GM18517 (cell line): ENCODE results near the gene SART1.
"Not testable (repeated sequence)": the region's sequence is repeated elsewhere in the genome, so short reads cannot be mapped to it uniquely, and the experiment has no call there.

Source experiments
- ATAC-seq: cut with Tn5 transposase; IDR thresholded peaks from one replicate; pipeline ENCODE4 v1.9.1; 2021; ENCODE audit warnings: mild to moderate bottlenecking, moderate library complexity; ENCODE audit not compliant: unreplicated experiment

SART1 gene

DNA sequence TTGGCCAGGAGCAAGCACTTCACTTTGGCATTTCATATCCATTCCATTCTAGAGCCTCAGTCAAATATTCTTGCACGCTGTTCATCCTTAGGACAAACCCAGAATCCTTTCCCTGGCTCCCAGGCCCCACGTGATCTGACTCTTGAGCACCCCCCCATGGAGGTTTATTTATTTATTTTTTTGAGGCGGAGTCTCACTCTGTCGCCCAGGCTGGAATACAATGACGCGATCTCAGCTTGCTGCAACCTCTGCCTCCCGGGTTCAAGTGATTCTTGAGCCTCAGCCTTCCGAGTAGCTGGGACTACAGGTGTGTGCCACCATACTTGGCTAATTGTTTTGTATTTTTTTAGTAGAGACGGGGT lies 29.0 kb upstream of the SART1 start:
- ATAC-seq = no peak

DNA sequence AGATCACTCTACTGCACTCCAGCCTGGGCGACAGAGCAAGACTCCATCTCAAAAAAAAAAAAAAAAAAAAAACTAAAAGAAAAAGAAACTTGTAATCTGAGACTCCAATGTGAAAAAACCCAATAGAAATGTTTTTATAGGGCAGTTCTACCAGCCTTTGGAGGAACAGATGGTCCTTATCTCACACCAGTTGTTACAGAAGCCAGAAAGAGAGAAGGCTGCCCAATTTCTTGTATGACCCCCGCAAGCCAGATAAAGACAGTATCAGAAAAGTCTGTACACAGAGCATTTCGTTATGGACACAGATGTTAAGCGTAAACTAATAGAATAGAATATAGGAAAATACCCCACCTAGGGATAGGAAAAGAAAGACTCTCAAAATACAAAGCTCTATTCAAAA lies 27.5 kb upstream of the SART1 start:
- no peak for ATAC-seq

DNA sequence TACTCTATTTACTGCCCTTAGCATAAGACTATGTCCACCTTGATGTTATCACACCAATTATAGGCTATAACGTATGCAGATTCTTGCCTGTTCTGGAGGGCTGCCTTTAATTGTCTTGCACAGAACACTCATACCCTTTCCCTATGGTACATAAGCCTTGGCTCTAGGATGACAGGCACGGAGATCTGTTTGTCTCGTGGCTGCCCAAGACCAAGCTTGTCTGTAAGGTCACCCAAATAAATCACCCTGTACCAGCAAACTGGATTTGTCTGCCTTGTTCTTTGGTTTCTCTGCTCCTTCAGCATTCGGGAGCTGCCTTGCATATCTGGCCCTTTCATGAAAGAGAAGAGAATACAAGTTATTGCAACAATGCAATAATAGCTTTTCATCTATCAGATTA lies 23.8 kb upstream of the SART1 start:
- no peak for ATAC-seq

DNA sequence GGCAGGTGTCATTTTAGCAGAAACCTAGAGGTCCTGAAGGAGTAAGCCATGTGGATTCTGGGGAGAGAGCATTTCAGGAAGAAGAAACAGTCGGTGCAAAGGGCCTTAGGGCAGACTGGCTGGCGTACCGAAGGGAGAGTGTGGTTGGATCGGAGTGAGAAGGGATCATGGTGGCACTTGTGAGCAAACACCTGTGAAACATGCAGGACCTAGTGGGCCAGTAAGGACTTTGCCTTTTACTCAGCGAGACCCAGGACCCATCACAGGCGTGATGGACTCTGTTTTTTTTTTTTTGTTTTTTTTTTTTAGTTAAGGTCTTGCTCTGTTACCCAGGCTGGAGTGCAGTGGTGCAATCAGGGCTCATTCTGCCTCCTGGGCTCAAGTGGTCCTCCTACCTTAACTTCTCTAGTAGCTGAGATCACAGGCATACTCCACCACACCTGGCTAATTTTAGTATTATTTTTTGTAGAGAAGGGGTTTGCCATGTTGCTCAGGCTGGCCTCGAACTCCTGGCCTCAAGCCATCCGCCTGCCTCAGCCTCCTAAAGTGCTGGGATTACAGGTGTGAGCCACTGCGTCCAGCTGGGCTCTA lies 19.7 kb upstream of the SART1 start:
- no peak for ATAC-seq

DNA sequence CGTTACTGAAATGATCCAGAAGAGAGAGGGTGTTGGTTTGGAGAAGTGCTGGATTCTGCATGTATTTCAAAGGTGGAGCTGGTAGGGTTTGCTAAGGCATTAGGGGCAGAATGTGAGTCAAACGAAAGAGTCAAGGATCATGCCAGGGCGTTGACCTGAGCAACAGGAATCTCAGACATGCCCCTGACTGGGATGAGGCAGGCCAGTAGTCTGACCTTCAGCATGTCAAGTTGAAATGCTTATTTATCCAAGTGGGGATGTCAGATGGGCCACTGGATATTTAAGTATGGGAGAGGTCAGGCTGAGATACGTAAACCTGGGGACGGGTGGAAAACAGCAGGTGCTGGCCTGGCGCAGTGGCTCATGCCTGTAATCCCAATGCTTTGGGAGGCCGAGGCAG lies 19.0 kb upstream of the SART1 start:
- no peak for ATAC-seq

DNA sequence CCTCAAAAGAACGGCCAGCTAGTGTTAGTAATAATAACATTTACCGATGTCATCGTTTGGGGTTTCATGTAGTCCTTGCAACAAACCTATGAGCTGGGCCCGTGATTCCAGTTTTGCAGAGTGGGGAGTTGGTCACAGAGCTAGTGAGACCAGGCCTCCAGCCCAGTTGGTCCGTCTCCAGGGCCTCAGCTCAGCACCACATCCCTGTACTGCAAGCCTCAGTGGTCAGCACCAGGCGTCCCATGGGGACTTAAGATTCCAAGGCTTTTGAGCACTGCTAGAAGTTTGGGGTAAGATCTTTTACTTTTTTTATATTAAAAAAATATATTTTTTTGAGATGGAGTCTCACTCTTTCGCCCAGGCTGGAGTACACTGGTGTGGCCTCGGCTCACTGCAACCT lies 17.3 kb upstream of the SART1 start:
- no peak for ATAC-seq

DNA sequence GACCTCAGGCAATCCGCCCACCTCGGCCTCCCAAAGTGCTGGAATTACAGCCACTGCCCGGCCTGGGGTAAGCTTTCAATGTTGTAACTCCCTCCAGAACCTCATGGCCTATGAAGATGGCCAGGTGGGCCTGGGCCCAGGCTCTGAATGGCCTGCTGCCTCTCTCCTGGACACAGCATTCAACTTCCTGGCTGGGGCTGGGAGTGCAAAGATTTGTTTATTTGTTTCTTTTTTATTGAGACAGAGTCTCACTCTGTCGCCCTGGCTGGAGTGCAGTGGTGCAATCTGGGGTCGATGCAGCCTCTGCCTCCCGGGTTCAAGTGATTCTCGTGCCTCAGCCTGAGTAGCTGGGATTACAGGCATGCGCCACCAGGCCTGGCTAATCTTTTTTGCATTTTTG lies 16.8 kb upstream of the SART1 start:
- ATAC-seq = no peak

DNA sequence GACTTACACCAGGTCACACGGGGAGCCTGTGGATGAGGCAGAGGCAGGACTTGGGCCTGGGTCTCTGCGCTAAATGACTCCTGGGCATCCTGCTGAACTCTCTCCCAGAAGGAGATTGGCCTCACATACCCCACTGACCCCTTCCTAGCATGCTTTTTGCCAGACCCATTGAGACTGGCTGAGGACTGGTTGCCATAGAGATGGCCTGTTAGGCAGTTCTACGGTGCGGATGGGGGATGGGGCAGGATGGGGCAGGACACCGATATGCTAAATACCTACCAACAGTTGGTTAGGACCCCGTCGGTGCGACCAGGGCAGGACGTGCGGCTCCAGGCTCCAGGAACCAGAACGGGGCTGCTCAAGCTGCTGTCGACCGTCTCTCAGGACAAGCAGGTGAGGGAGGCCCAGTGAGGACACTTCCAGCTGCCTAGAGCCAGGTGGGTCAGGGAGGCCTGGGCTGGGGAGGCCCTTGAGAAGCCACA lies 16.1 kb upstream of the SART1 start, which contains the start of gene TSGA10IP:
Gene TSGA10IP (plus strand): TSS at position 51 of the 482 bp plus-strand sequence. CDS start 196 bp downstream, at position 247.
- ATAC-seq = no peak

DNA sequence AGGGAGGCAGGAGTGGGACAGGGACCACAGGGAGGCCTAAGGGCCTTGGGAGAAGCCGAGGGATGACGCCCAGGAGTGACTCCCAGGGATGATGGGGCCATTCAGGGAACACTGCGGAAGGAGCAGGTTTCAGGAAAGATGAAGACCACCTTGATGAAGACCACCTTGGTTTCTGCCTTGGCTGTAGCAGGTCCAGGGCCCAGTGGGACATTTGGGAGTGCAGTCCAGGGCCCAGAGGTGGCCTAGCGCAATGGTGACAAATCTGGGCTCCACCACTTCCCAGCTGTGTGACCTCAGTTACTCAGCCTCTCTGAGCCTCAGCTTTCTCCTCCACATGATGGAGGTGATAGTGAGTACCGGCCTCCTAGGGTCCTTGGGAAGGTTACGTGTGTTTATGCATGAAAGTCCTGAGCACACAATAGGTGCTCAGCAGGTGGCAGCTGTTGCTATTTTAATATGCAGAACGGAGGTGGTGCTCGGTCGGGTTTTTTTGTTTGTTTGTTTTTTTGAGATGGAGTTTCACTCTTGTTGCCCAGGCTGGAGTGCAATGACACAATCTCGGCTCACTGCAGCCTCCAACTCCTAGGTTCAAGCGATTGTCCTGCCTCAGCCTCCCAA lies 15.5 kb upstream of the SART1 start:
- no peak for ATAC-seq

DNA sequence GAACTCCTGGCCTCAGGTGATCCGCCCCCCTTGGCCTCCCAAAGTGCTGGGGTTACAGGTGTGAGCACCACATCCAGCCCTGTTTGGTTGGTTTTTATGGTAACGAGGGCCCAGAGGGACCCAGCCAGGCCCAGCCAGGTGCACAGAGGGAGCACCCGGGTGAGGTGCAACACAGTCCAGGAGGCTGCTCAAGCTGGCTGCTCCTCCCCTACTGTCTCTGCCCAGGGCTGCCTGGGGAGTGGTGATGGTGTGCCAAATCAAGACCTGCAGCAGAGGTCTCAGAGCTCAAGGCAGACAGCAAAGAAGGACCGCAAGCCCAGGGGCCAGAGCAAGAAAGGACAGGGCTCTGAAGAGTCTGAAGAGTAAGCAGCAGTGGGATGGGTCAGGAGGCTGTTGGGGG lies 14.9 kb upstream of the SART1 start:
- ATAC-seq = no peak

DNA sequence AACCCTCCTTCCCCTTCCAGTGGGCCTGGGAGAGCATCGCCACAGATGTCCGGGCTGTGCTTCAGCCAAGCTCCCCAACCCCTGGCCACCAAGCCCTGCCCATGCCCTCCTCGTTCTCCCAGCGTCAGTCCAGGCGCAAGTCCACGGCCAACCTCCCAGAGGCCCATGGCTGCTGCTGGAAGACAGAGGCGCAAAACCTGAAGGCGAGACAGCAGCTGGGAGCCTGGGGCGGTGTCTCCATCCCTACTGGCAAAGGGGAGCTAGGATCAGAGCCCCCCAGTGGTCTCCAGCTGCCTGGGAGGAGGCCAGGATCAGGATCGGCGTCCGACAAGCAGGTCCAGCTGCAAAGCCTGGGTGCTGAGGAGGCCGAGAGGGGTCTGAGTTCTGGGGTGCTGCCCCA lies 14.4 kb upstream of the SART1 start:
- no peak for ATAC-seq

DNA sequence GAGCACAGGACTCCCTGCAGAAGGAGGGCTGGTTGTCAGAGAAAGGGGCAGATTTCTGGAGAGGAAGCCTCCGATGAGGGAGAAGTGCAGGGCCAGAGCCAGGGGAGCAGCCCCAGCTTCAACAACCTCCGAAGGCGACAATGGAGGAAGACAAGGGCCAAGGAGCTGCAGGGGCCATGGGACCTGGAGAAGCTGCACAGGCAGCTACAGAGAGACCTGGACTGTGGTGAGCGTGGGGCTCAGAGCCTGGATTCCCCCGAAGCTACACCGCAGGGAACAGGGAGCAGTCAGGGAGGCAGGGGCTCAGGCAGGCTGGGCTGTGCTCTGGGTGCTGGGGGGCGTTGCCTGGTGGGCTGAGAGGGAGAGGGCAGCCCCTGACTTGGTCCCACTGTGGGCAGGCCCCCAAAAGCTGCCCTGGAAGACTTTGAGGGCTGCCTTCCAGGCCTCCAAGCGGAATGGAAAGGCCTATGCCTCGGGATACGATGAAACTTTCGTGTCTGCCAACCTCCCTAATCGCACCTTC lies 13.9 kb upstream of the SART1 start:
- no peak for ATAC-seq

DNA sequence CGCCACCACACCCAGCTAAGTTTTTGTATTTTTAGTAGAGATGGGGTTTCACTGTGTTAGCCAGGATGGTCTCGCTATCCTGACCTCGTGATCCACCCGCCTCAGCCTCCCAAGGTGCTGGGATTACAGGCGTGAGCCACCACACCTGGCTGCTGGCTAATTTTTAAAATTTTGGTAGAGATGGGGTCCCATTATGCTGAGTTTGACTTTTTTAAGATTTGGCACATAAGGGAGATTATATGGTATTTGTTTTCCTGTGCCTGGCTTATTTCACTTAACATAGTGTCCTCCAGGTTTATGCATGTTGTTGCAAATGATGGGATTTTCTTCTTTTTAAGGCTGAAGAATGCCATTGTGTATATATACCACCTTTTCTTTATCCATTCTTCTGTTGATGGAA lies 10.8 kb upstream of the SART1 start:
- ATAC-seq = not testable (repeated sequence)

DNA sequence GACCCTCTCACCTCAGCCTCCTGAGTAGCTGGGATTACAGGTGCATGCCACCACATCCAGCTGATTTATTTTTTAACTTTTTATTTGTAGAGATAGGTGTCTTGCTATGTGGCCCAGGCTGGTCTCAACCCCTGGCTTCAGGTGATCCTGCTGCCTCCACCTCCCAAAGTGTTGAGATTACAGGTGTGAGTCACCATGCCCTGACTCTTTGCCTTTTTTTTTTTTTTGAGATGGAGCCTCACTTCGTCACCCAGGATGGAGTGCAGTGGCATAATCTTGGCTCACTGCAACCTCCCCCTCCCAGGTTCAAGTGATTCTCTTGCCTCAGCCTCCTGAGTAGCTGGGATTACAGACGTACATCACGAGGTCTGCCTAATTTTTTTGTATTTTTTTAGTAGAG lies 9.9 kb upstream of the SART1 start:
- ATAC-seq = not testable (repeated sequence)

DNA sequence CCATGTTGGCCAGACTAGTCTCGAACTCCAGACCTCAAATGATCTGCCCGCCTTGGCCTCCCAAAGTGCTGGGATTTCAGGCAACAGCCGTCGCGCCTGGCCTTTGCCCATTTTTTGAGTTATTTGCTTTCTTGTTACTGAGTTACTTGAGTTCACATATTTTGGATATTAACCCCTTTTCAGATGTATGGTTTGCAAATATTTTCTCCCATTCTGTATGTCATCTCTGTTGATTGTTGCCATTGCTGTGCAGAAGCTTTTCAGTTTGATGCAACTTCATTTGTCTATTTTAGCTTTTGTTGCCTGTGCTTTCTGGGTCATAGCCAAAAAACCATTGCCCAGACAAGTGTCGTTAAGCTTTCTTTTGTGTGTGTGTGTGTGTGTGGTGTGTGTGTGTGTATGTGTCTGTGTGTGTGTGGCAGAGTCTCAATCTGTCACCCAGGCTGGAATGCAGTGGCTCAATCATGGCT lies 9.4 kb upstream of the SART1 start:
- no peak for ATAC-seq

DNA sequence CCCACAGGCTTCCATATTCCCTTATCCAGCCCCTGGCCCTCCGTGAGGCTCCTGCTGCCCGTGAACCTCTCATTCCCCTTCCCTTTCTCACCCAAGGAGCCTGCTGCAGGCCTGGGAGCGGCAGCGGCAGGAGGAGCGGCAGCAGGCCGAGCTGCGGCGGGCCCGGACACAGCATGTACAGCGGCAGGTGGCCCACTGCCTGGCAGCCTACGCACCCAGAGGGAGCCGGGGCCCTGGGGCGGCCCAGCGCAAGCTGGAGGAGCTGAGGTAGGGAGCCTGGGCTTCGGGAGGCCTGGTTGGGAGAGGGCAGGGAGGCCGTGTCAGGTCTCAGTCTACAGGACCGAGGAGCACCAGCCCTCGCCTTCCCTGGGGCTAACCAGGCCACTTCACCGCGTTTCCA lies 8.1 kb upstream of the SART1 start:
- no peak for ATAC-seq

DNA sequence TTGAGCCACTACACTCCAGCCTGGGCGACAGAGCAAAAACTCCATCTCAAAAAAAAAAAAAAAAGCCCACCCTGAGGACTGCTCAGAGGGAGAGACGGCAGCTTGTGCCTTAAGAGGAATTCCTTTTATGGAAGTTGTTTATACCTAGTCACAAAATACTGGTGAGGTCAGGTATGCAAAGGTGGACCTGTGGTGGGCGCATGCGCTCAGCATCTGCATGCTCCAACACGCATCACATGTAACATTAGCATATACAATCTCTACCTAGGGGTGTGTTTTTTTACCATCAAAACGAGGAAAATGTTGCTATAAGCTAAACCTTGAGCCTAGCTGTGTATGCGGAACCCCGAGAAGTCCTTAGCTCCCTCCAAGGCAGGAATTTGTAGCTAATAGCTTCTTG lies 6.8 kb upstream of the SART1 start:
- no peak for ATAC-seq

DNA sequence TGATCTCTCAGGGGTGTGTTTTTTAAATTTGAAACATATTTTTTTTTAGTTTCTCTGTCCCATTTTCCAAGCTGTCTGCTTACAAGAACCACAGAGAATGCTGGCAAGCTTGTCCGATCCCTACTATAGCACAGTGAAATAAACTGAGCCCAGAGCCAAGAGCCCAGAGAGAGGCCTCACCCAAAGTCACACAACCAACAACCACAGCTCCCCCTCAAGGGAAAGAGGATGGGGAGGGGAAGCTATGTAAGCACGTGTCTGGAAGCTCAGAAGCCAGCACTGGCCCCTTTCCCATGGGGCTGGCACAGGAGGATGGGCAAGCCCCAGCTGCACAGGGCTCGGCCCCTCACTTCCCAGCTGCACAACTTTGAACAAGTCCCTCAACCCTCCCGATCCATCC lies 3.2 kb upstream of the SART1 start:
- no peak for ATAC-seq

DNA sequence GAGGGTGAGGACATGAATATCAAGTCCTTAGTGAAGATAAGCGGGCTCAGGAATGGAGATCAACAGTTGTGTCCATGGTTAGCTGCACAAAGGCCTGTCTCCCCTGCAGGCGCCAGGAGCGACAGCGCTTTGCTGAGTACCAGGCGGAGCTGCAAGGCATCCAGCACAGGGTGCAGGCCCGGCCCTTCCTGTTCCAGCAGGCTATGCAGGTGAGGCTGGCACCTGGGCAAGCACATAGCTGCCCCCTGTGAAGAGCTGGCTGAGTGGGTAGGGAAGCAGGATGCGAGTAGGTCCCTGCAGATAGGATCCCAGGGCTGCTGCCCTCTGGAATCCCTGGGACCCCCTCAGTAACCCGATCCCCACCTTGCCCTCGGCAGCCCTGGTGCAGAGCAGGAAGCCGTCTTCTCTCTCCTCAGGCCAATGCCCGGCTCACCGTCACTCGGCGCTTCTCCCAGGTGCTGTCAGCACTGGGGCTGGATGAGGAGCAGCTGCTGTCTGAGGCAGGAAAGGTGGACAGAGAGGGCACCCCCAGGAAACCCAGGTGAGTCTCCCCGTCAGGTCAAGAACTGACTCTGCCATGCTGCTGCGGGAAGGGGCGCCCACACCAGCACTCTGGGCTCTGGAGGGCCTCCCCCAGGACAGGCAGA lies 2.6 kb upstream of the SART1 start:
- no peak for ATAC-seq

DNA sequence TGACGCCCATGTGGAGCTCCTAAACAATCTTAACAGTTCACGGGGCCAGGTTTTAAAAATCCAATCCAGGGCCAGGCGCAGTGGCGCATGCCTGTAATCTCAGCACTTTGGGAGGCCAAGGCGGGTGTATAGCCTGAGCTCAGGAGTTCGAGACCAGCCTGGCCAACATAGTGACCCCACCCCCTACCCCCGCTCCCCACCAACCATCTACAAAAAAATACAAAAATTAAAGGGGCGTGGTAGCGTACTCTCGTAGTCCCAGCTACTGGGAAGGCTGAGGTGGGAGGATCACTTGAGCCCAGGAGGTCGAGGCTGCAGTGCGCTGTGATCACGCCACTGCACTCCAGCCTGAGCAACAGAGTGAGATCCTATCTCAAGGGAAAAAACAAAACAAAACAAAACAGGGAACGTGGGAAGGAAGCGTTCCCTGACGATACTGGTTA lies 689 bp upstream of the SART1 start:
- no peak for ATAC-seq

DNA sequence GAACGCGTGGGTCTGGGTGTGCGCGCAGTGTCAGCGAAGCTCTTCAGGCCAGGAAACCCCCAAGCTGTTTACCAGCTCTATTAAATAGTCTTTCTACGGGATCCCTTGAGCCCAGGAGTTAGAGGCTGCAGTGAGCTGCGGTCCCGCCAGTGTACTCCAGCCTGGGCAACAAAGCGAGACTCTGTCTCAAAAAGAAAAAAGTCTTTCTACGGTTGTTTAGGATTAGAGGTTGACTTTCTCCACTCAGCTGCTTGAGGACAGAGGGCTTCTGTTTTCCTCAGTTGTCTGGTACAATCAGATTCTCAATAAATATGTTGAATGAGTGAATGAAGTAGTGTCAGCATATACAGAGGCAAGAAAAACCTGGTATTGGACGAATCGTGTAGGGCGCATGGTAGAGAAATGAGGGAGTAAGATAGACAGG lies 619 bp downstream of the SART1 start:
- no peak for ATAC-seq

DNA sequence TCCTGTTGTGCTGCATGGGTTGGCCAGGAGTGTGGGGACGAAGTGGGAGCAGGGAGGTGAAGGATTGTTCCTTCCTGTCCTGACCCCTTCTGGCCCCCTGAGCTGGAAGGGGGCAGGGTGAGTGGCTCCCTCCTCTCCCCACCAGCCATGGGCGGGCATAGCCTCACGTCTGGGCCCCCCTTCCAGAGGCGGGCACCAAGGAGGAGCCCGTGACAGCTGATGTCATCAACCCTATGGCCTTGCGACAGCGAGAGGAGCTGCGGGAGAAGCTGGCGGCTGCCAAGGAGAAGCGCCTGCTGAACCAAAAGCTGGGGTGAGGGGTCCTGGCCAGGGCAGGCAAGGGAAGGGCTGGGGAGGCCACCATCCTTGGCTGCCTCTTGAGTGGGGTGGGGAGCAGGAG lies 3.4 kb downstream of the SART1 start:
- no peak for ATAC-seq
